PFSK-1 (cell line): ENCODE measurements around the gene ZZZ3.

Experiments
- FOXP2 ChIP-seq: optimal IDR thresholded peaks from 2 replicates; pipeline ENCODE3; 2011; ENCODE audit warnings: borderline replicate concordance, control low read depth, inconsistent platforms; ENCODE audit not compliant: insufficient read depth; ENCODE audit errors: extremely low read length, extremely low read depth
- POLR2AphosphoS5 ChIP-seq: IDR thresholded peaks from 2 replicates; pipeline ENCODE4 v1.6.1; 2012; ENCODE audit warnings: low read depth, mild to moderate bottlenecking, control low read depth, low read length, moderate library complexity
- REST ChIP-seq, 2 experiments: IDR thresholded peaks; 2 replicates each; pipeline versions ENCODE4 v1.6.1 to v1.8.0; 2011 to 2012; ENCODE audit warnings: low read depth in 2 of 2, low read length in 2 of 2, control low read depth in 1 of 2, inconsistent platforms in 1 of 2, mild to moderate bottlenecking in 1 of 2, moderate library complexity in 1 of 2; ENCODE audit not compliant: insufficient read depth in 1 of 2
- SIN3A ChIP-seq: IDR thresholded peaks from 2 replicates; pipeline ENCODE4 v1.6.1; 2012; ENCODE audit warnings: mild to moderate bottlenecking, low read length, moderate library complexity, borderline replicate concordance; ENCODE audit not compliant: insufficient read depth
- TAF1 ChIP-seq: IDR thresholded peaks from 2 replicates; pipeline ENCODE4 v1.6.1; 2012; ENCODE audit warnings: low read length, control low read depth, borderline replicate concordance; ENCODE audit not compliant: insufficient read depth

- TF ChIP-seq POLR2AphosphoS5 (no peak), REST (IDR thresholded peaks at IDR 0.05; ENCODE audit: insufficient read depth in 1 of 2, low read depth in 2 of 2, low read length in 2 of 2) (no peak), SIN3A (no peak), FOXP2 (no peak), TAF1 (no peak)
Observed at GRCh38 chr1:77686796-77687518, 4.5 kb upstream of the ZZZ3 start.
